Testis (tissue), 3 donors: ENCODE results near the gene SSR1. TPM values are rescaled to one million over a fixed set of nuclear protein-coding genes. Genes with fewer than 3 reads are reported as not detected.
"Not testable (repeated sequence)": the region's sequence is repeated elsewhere in the genome, so short reads cannot be mapped to it uniquely, and the experiment has no call there.

Experiments used
- DNase-seq: peaks from one replicate; pipeline ENCODE4 v3.0.0-alpha.2; 2019
- H3K27ac ChIP-seq, 2 donors: fragments of 200-600 bp; sonication (generic); one replicate each; pipeline ENCODE4 v1.5.1; 2019
- H3K27me3 ChIP-seq: fragments of 200-600 bp; sonication (generic); one replicate; pipeline ENCODE4 v1.5.1; 2019
- H3K36me3 ChIP-seq: fragments of 200-600 bp; sonication (generic); one replicate; pipeline ENCODE4 v1.5.1; 2017; ENCODE audit warnings: low read depth; ENCODE audit errors: missing control alignments
- H3K4me1 ChIP-seq: fragments of 200-600 bp; sonication (generic); one replicate; pipeline ENCODE4 v1.5.1; 2019
- H3K4me3 ChIP-seq, 2 donors: fragments of 200-600 bp; sonication (generic); one replicate each; pipeline ENCODE4 v1.5.1; 2017 to 2019
- H3K9me3 ChIP-seq: fragments of 200-600 bp; sonication (generic); one replicate; pipeline ENCODE4 v1.5.1; 2017
- POLR2A ChIP-seq: fragments of 450-650 bp; IDR thresholded peaks from one replicate; pipeline ENCODE4 v1.6.1; 2017; ENCODE audit warnings: antibody characterized with exemption, mild to moderate bottlenecking, moderate library complexity
- WGBS, 2 donors: methylation state at CpG; one replicate each; pipeline ENCODE4 v1.1.5; 2018; 5-methylcytosine and 5-hydroxymethylcytosine counted together
- intact Hi-C: fragments of 100-400 bp; cut with DNase I; formaldehyde crosslinking; loops from one replicate; pipeline ENCODE4 v1.15.1; 2023; ENCODE audit warnings: low total_unique reads
- polyA plus RNA-seq: library from polyadenylated mRNA; stranded (reverse); fragments of 350-450 nt; fragmentation: Illumina TruSeq; extraction: RNeasy Lipid Tissue Mini Kit (QIAGEN cat#74804); gene quantifications from one replicate; pipeline ENCODE4 v1.2.3, GENCODE V29; 2014; ENCODE audit warnings: low read depth, low replicate concordance; ENCODE audit not compliant: insufficient read depth
- total RNA-seq, 2 donors: library from RNA; depleted of rRNA; stranded (reverse); fragments of >200 nt; gene quantifications; one replicate each; pipeline ENCODE4 v1.2.3, GENCODE V29; 2016
- TF ChIP-seq, protein P1 (sequence below), 3 experiments: fragments of 450-650 bp in 2 of 3; fragments of 200-600 bp in 1 of 3; sonication (generic) in 1 of 3; IDR thresholded peaks; one replicate each; pipeline ENCODE4 v1.5.1; 2016 to 2019; ENCODE audit warnings: antibody characterized with exemption in 3 of 3, mild to moderate bottlenecking in 2 of 3, moderate library complexity in 1 of 3

Gene SSR1
- total and polyA plus RNA-seq, 3 donors from 2014 or later: 42.7 to 65.7 (median 62.5) TPM

DNA sequence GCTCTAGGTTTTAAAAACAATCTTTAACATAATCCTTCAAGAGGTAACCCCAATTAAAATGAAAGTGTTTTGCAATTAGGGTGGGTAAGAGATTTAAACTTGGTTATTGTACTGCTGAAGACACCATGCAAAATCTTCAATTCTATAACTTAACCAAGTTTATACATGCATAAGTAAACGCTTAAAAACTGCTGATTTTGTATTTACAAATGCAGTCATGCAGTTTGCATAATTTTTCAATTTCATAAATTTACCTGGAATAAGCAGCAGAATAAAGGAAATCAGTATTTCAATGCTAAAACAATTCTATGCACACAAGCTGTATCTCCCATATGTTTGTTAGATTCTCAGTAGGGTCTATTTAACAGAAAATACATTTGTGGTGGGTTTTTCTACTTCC, 22.9 kb downstream of the SSR1 start:
- intact Hi-C loops: no loop called here
- TF ChIP-seq, protein P1, sequence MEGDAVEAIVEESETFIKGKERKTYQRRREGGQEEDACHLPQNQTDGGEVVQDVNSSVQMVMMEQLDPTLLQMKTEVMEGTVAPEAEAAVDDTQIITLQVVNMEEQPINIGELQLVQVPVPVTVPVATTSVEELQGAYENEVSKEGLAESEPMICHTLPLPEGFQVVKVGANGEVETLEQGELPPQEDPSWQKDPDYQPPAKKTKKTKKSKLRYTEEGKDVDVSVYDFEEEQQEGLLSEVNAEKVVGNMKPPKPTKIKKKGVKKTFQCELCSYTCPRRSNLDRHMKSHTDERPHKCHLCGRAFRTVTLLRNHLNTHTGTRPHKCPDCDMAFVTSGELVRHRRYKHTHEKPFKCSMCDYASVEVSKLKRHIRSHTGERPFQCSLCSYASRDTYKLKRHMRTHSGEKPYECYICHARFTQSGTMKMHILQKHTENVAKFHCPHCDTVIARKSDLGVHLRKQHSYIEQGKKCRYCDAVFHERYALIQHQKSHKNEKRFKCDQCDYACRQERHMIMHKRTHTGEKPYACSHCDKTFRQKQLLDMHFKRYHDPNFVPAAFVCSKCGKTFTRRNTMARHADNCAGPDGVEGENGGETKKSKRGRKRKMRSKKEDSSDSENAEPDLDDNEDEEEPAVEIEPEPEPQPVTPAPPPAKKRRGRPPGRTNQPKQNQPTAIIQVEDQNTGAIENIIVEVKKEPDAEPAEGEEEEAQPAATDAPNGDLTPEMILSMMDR (IDR thresholded peaks at IDR 0.05): no peak
- no peak for TF ChIP-seq POLR2A
- WGBS, 2 donors: 79 to 95% methylated on average over 1 of the region's 1 CpG
- Histone ChIP-seq H3K4me3 (no peak overlapping the region), H3K9me3 (no peaks in the 10 kb centered on the region), H3K36me3 (no peaks in the 10 kb centered on the region), H3K27me3 (no peaks in the 10 kb centered on the region), H3K4me1 (no peaks in the 10 kb centered on the region), H3K27ac (no peak overlapping the region)
- no peak for DNase-seq

GRCh38 chr6:7285416-7285815, 27.6 kb downstream of the SSR1 start:
- Histone ChIP-seq H3K4me1 (no peaks in the 10 kb centered on the region), H3K9me3 (no peaks in the 10 kb centered on the region), H3K27ac (no peak overlapping the region), H3K4me3 (no peak overlapping the region), H3K27me3 (no peaks in the 10 kb centered on the region), H3K36me3 (no peaks in the 10 kb centered on the region)
- DNase-seq: no peak
- TF ChIP-seq POLR2A: no peak
- TF ChIP-seq, protein P1 (IDR thresholded peaks at IDR 0.05): no peak
- intact Hi-C loops: no loop called here
- 93 to 95% methylated on average over 6 of the region's 6 CpGs for WGBS, 2 donors

GRCh38 chr6:7283676-7284075, 29.3 kb downstream of the SSR1 start:
- H3K27me3 ChIP-seq: no peaks in the 10 kb centered on the region
- TF ChIP-seq, protein P1 (IDR thresholded peaks at IDR 0.05): no peak
- TF ChIP-seq POLR2A: no peak
- no peaks in the 10 kb centered on the region for H3K36me3 ChIP-seq
- H3K4me3 ChIP-seq: no peak overlapping the region
- H3K9me3 ChIP-seq: no peaks in the 10 kb centered on the region
- H3K27ac ChIP-seq: no peak overlapping the region
- 42 to 89% methylated on average over 2 of the region's 2 CpGs for WGBS, 2 donors
- no peak for DNase-seq
- H3K4me1 ChIP-seq: no peaks in the 10 kb centered on the region
- intact Hi-C loops: no loop called here

GRCh38 chr6:7282097-7282906, 30.7 kb downstream of the SSR1 start:
- Histone ChIP-seq H3K4me3 (no peak overlapping the region), H3K27me3 (no peaks in the 10 kb centered on the region), H3K4me1 (no peaks in the 10 kb centered on the region), H3K36me3 (no peaks in the 10 kb centered on the region), H3K9me3 (no peaks in the 10 kb centered on the region), H3K27ac (no peak overlapping the region)
- TF ChIP-seq, protein P1 (IDR thresholded peaks at IDR 0.05): no peak
- no peak for TF ChIP-seq POLR2A
- intact Hi-C loops: no loop called here
- DNase-seq: no peak
- WGBS, 2 donors: 77 to 80% methylated on average over 10 of the region's 10 CpGs

GRCh38 chr6:7276199-7276524, 36.8 kb downstream of the SSR1 start:
- Histone ChIP-seq H3K36me3 (no peaks in the 10 kb centered on the region), H3K27me3 (no peaks in the 10 kb centered on the region)
- intact Hi-C loops: loop anchor here (10.0 kb wide), 1 partner anchor 339 kb away; no protein-coding TSS in a partner anchor

DNA sequence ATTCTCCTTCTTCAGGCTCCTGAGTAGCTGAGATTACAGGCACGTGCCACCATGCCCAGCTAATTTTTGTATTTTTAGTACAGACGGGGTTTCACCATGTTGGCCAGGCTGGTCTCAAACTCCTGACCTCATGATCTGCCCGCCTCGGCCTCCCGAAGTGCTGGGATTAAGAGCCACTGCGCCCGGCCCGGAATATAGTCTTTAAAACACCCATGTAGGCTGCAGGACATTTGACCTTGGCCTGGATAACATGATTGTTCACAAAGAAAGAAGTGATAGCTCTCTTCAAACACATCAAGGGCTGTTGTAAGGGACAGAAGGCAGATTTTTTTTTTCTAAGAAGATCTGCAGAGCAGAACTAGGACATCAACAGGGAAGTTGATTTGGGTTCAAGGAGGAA, 38.5 kb downstream of the SSR1 start:
- intact Hi-C loops: loop anchor here (10.0 kb wide), 1 partner anchor 340 kb away; no protein-coding TSS in a partner anchor
- not testable (repeated sequence) for H3K27me3 ChIP-seq, H3K4me3 ChIP-seq, DNase-seq, H3K9me3 ChIP-seq, H3K4me1 ChIP-seq, H3K36me3 ChIP-seq, H3K27ac ChIP-seq
- 75 to 76% methylated on average over 8 of the region's 8 CpGs for WGBS, 2 donors

More at GRCh38 chr6:7276199-7276524, 36.8 kb downstream of the SSR1 start:
- Histone ChIP-seq H3K27ac (no peak overlapping the region), H3K4me3 (no peak overlapping the region), H3K9me3 (no peaks in the 10 kb centered on the region), H3K4me1 (no peaks in the 10 kb centered on the region)
- 70 to 87% methylated on average over 7 of the region's 7 CpGs for WGBS, 2 donors
- DNase-seq: no peak
- TF ChIP-seq, protein P1 (IDR thresholded peaks at IDR 0.05): peak in 1 of 3 experiments; percentile 2
- no peak for TF ChIP-seq POLR2A
